GM10266 (cell line): ENCODE data around the gene TMEM218.

Source experiments
- DNase-seq: peaks from one replicate; pipeline ENCODE4 v3.0.0; 2012; ENCODE audit errors: extremely low spot score
- CTCF ChIP-seq: IDR thresholded peaks from 2 replicates; pipeline ENCODE4 v1.5.1; 2012; ENCODE audit warnings: mild to moderate bottlenecking, low read depth; ENCODE audit not compliant: control insufficient read depth, insufficient read depth; ENCODE audit errors: missing control alignments

The TMEM218 gene

GRCh38 chr11:125141178-125141577 is 29.8 kb upstream of the TMEM218 start:
- TF ChIP-seq CTCF, result no peak
- DNase-seq, result no peak

- TF ChIP-seq CTCF, result no peak
- no peak for DNase-seq
Observed at GRCh38 chr11:125140233-125140632, 28.8 kb upstream of the TMEM218 start.

GRCh38 chr11:125139778-125140177 is 28.4 kb upstream of the TMEM218 start:
- TF ChIP-seq CTCF, result no peak
- no peak for DNase-seq

GRCh38 chr11:125138966-125139365 is 27.5 kb upstream of the TMEM218 start:
- TF ChIP-seq CTCF, result no peak
- DNase-seq, result no peak

- TF ChIP-seq CTCF, result no peak
- DNase-seq, result no peak
Observed at GRCh38 chr11:125136001-125136400, 24.6 kb upstream of the TMEM218 start.

GRCh38 chr11:125132596-125132995 is 21.2 kb upstream of the TMEM218 start:
- DNase-seq, result no peak
- no peak for TF ChIP-seq CTCF

- no peak for DNase-seq
- no peak for TF ChIP-seq CTCF
Observed at GRCh38 chr11:125132071-125132470, 20.6 kb upstream of the TMEM218 start.
